Caco-2 (cell line): Measurements from ENCODE around the gene ARHGAP4. TPM values are rescaled to one million over a fixed set of nuclear protein-coding genes. Genes with fewer than 3 reads are reported as not detected.

ENCODE experiments used
- BruUV-seq: library from RNA; stranded (reverse); fragments of 400-500 nt; replicated peaks from 2 replicates; lab custom pipeline; 2021; lab: Mats Ljungman, UMichigan
- CTCF ChIA-PET: fragments of 300-600 bp; sonication (Branson Sonifier 250); formaldehyde crosslinking; loops from one replicate; lab custom pipeline; 2022; ENCODE audit warnings: antibody characterized with exemption; lab: Charles Lee
- POLR2A ChIA-PET: fragments of 300-600 bp; sonication (Branson Sonifier 250); formaldehyde crosslinking; loops from one replicate; lab custom pipeline; 2022; ENCODE audit warnings: antibody characterized with exemption; lab: Charles Lee
- DNase-seq, 2 experiments: peaks; one replicate each; pipeline versions ENCODE4 v3.0.0 to v3.0.0-alpha.2; 2020 to 2022
- H3K27me3 ChIP-seq: replicated peaks from 2 replicates; pipeline ENCODE4 v1.6.0; 2011; ENCODE audit warnings: low read length; ENCODE audit not compliant: control insufficient read depth, insufficient read depth
- H3K36me3 ChIP-seq: 2 replicates; pipeline ENCODE4 v1.5.1; 2011; ENCODE audit warnings: low read length; ENCODE audit not compliant: control insufficient read depth, insufficient read depth
- H3K4me1 ChIP-seq: fragments of 250-450 bp; sonication (Bioruptor Pico); 2 replicates; pipeline ENCODE4 v1.5.1; 2020; ENCODE audit warnings: mild to moderate bottlenecking
- H3K4me3 ChIP-seq: 2 replicates; pipeline ENCODE4 v1.5.1; 2011; ENCODE audit warnings: low read depth, mild to moderate bottlenecking, control low read depth, low read length
- H3K9me3 ChIP-seq: fragments of 250-450 bp; sonication (Bioruptor Pico); 2 replicates; pipeline ENCODE4 v1.5.1; 2020; ENCODE audit warnings: mild to moderate bottlenecking, moderate library complexity
- H3K27ac Mint-ChIP-seq: one replicate; pipeline ENCODE4 v1.8.0; 2022; ENCODE audit warnings: mixed read lengths; ENCODE audit not compliant: unreplicated experiment
- H3K27me3 Mint-ChIP-seq: one replicate; pipeline ENCODE4 v1.8.0; 2022; ENCODE audit warnings: mixed read lengths; ENCODE audit not compliant: insufficient read depth, unreplicated experiment
- H3K36me3 Mint-ChIP-seq: one replicate; pipeline ENCODE4 v1.8.0; 2022; ENCODE audit warnings: mild to moderate bottlenecking, mixed read lengths; ENCODE audit not compliant: insufficient read depth, unreplicated experiment
- H3K4me1 Mint-ChIP-seq: one replicate; pipeline ENCODE4 v1.8.0; 2022; ENCODE audit warnings: low read depth, mixed read lengths; ENCODE audit not compliant: unreplicated experiment
- H3K4me3 Mint-ChIP-seq: one replicate; pipeline ENCODE4 v1.8.0; 2022; ENCODE audit warnings: mild to moderate bottlenecking, moderate library complexity, mixed read lengths; ENCODE audit not compliant: unreplicated experiment
- H3K9me3 Mint-ChIP-seq: one replicate; pipeline ENCODE4 v1.8.0; 2022; ENCODE audit warnings: mixed read lengths; ENCODE audit not compliant: unreplicated experiment
- CTCF ChIP-seq, 2 experiments: fragments of 200-600 bp in 1 of 2; IDR thresholded peaks; 1 replicate in 1 of 2; 2 replicates in 1 of 2; pipeline versions ENCODE4 v1.5.1 to v1.8.0; 2011 to 2022; ENCODE audit warnings: antibody characterized with exemption in 1 of 2, control low read depth in 1 of 2, inconsistent platforms in 1 of 2, low read depth in 1 of 2, low read length in 1 of 2, mild to moderate bottlenecking in 1 of 2, moderate library complexity in 1 of 2; ENCODE audit not compliant: insufficient read depth in 1 of 2, severe bottlenecking in 1 of 2, unreplicated experiment in 1 of 2
- intact Hi-C: fragments of 100-400 bp; cut with micrococcal nuclease; formaldehyde crosslinking; loops from one replicate; pipeline ENCODE4 v1.10.0; 2022; ENCODE audit not compliant: unreplicated experiment
- total RNA-seq: library from RNA; stranded (reverse); gene quantifications from 2 replicates; pipeline ENCODE4 v1.2.3, GENCODE V29; 2022

The ARHGAP4 gene
- total RNA-seq, 1 experiment from 2014 or later, result 15.7 TPM

GRCh38 chrX:153953892-153954557 is 28.0 kb upstream of the ARHGAP4 start:
- Mint-ChIP-seq H3K27ac (no peak overlapping the region), H3K27me3 (no peaks in the 10 kb centered on the region), H3K4me3 (no peak overlapping the region), H3K9me3 (no peaks in the 10 kb centered on the region), H3K4me1 (no peaks in the 10 kb centered on the region), H3K36me3 (peaks cover 81% of the 10 kb centered on the region)
- CTCF ChIA-PET, result no interaction called here
- no peak for DNase-seq
- no peaks in the 10 kb centered on the region for H3K27me3 ChIP-seq
- no peaks in the 10 kb centered on the region for H3K4me1 ChIP-seq
- intact Hi-C loops, result loop anchor here (1.0 kb wide), 1 partner anchor 30 kb away; no protein-coding TSS in a partner anchor
- H3K9me3 ChIP-seq, result no peaks in the 10 kb centered on the region
- no TSS peak for BruUV-seq
- no peak overlapping the region for H3K4me3 ChIP-seq
- H3K36me3 ChIP-seq, result no peaks in the 10 kb centered on the region; the same call in 1 of the 2 replicates
- no peak for TF ChIP-seq CTCF (IDR thresholded peaks at IDR 0.05; ENCODE audit: insufficient read depth in 1 of 2, low read depth in 1 of 2, low read length in 1 of 2, severe bottlenecking in 1 of 2, unreplicated experiment in 1 of 2)
- POLR2A ChIA-PET, result no interaction called here

- no peaks in the 10 kb centered on the region for H3K27me3 ChIP-seq
- no peak overlapping the region for H3K4me3 ChIP-seq
- peak; percentile 51 to 69 for DNase-seq
- H3K4me1 Mint-ChIP-seq, result no peaks in the 10 kb centered on the region
- no peaks in the 10 kb centered on the region for H3K9me3 ChIP-seq
- CTCF ChIA-PET, result no interaction called here
- H3K36me3 Mint-ChIP-seq, result peaks cover 81% of the 10 kb centered on the region
- H3K9me3 Mint-ChIP-seq, result no peaks in the 10 kb centered on the region
- H3K4me3 Mint-ChIP-seq, result no peak overlapping the region
- POLR2A ChIA-PET, result no interaction called here
- no peaks in the 10 kb centered on the region; the same call in 1 of the 2 replicates for H3K36me3 ChIP-seq
- BruUV-seq, result no TSS peak
- H3K27ac Mint-ChIP-seq, result no peak overlapping the region
- peak; percentile 72 to 82 for TF ChIP-seq CTCF (IDR thresholded peaks at IDR 0.05; ENCODE audit: insufficient read depth in 1 of 2, low read depth in 1 of 2, low read length in 1 of 2, severe bottlenecking in 1 of 2, unreplicated experiment in 1 of 2)
- H3K4me1 ChIP-seq, result no peaks in the 10 kb centered on the region
- intact Hi-C loops, result loop anchor here (1.0 kb wide), 1 partner anchor 29 kb away; no protein-coding TSS in a partner anchor
- no peaks in the 10 kb centered on the region for H3K27me3 Mint-ChIP-seq
Observed at GRCh38 chrX:153953342-153953830, 27.3 kb upstream of the ARHGAP4 start.

- Mint-ChIP-seq H3K27me3 (no peaks in the 10 kb centered on the region), H3K9me3 (no peaks in the 10 kb centered on the region), H3K27ac (no peak overlapping the region), H3K4me3 (no peak overlapping the region), H3K4me1 (no peaks in the 10 kb centered on the region), H3K36me3 (peaks cover 81% of the 10 kb centered on the region)
- CTCF ChIA-PET, result no interaction called here
- no peak for DNase-seq
- H3K4me1 ChIP-seq, result no peaks in the 10 kb centered on the region
- no peak overlapping the region for H3K4me3 ChIP-seq
- BruUV-seq, result no TSS peak
- no peaks in the 10 kb centered on the region for H3K27me3 ChIP-seq
- no peaks in the 10 kb centered on the region for H3K9me3 ChIP-seq
- intact Hi-C loops, result loop anchor here (1.0 kb wide), 1 partner anchor 28 kb away; no protein-coding TSS in a partner anchor
- POLR2A ChIA-PET, result no interaction called here
- no peaks in the 10 kb centered on the region; the same call in 1 of the 2 replicates for H3K36me3 ChIP-seq
- TF ChIP-seq CTCF (IDR thresholded peaks at IDR 0.05; ENCODE audit: insufficient read depth in 1 of 2, low read depth in 1 of 2, low read length in 1 of 2, severe bottlenecking in 1 of 2, unreplicated experiment in 1 of 2), result no peak
Observed at GRCh38 chrX:153952373-153953026, 26.4 kb upstream of the ARHGAP4 start.
